Measurements from ENCODE around the gene VAMP1. TPM values are rescaled to one million over a fixed set of nuclear protein-coding genes. Genes with fewer than 3 reads are reported as not detected.

Gene VAMP1
- total RNA-seq (2022; extraction: Qiagen RNA extraction): 8.7 to 13.1 TPM (median 12.6 TPM) in 5 replicates

GRCh38 chr12:6470375-6471163, at the start of gene VAMP1:
VAMP1 (minus strand) TSS chr12:6470677; CDS start chr12:6470531, 146 bp downstream.

GRCh38 chr12:6493497-6494257, 23.2 kb upstream of the VAMP1 start, which contains the start of gene NCAPD2:
NCAPD2 (plus strand) TSS chr12:6494102; CDS start chr12:6495099, 997 bp downstream.

GRCh38 chr12:6492838-6493496, 22.5 kb upstream of the VAMP1 start, which contains the start of gene MRPL51:
MRPL51 (minus strand) TSS chr12:6493262; CDS start chr12:6493136, 126 bp downstream.

GRCh38 chr12:6451348-6452244, 18.9 kb downstream of the VAMP1 start, which contains the start of gene TAPBPL:
TAPBPL (plus strand) TSS chr12:6452042; CDS start chr12:6452249, 207 bp downstream.

GRCh38 chr12:6444704-6445688, 25.5 kb downstream of the VAMP1 start, which contains the start of gene CD27:
CD27 (plus strand) TSS chr12:6444955; CDS start chr12:6445096, 141 bp downstream.

Other genes with a start within 250 kb of the VAMP1 start
- 0.22 to 0.35 TPM (median 0.26 TPM) in 5 replicates for gene PLEKHG6, start 160.0 kb downstream of the VAMP1 start, total RNA-seq (2022; extraction: Qiagen RNA extraction)
- gene TNFRSF1A, start 128.6 kb downstream of the VAMP1 start, total RNA-seq (2022; extraction: Qiagen RNA extraction): 472 to 566 TPM (median 544 TPM) in 5 replicates
- 16.8 to 31.6 TPM (median 27.9 TPM) in 5 replicates for gene SCNN1A, start 95.1 kb downstream of the VAMP1 start, total RNA-seq (2022; extraction: Qiagen RNA extraction)
- gene LTBR, start 86.5 kb downstream of the VAMP1 start, total RNA-seq (2022; extraction: Qiagen RNA extraction): 192 to 255 TPM (median 245 TPM) in 5 replicates
- gene CD27, start 25.7 kb downstream of the VAMP1 start, total RNA-seq (2022; extraction: Qiagen RNA extraction): not detected in 5 replicates
- gene TAPBPL, start 18.6 kb downstream of the VAMP1 start, total RNA-seq (2022; extraction: Qiagen RNA extraction): 3.1 to 3.6 TPM (median 3.5 TPM) in 5 replicates
- 277 to 325 TPM (median 291 TPM) in 5 replicates for gene MRPL51, start 22.6 kb upstream of the VAMP1 start, total RNA-seq (2022; extraction: Qiagen RNA extraction)
- gene NCAPD2, start 23.4 kb upstream of the VAMP1 start, total RNA-seq (2022; extraction: Qiagen RNA extraction): 44.6 to 67.9 TPM (median 62.9 TPM) in 5 replicates
- gene GAPDH, start 63.8 kb upstream of the VAMP1 start, total RNA-seq (2022; extraction: Qiagen RNA extraction): 6,774 to 8,699 TPM (median 8,412 TPM) in 5 replicates
- 1.3 to 2.0 TPM (median 1.5 TPM) in 5 replicates for gene IFFO1, start 85.4 kb upstream of the VAMP1 start, total RNA-seq (2022; extraction: Qiagen RNA extraction)
- gene NOP2, start 97.6 kb upstream of the VAMP1 start, total RNA-seq (2022; extraction: Qiagen RNA extraction): 84.8 to 101 TPM (median 93.6 TPM) in 5 replicates
- 61.0 to 71.4 TPM (median 66.7 TPM) in 5 replicates for gene CHD4, start 136.7 kb upstream of the VAMP1 start, total RNA-seq (2022; extraction: Qiagen RNA extraction)
- 0.51 to 0.87 TPM (median 0.71 TPM) in 5 replicates for gene LPAR5, start 165.3 kb upstream of the VAMP1 start, total RNA-seq (2022; extraction: Qiagen RNA extraction)
- 0.13 to 0.23 TPM (median 0.19 TPM) in 5 replicates for gene ACRBP, start 176.8 kb upstream of the VAMP1 start, total RNA-seq (2022; extraction: Qiagen RNA extraction)
- 11.8 to 15.1 TPM (median 12.9 TPM) in 5 replicates for gene ING4, start 192.4 kb upstream of the VAMP1 start, total RNA-seq (2022; extraction: Qiagen RNA extraction)
- gene ZNF384, start 218.7 kb upstream of the VAMP1 start, total RNA-seq (2022; extraction: Qiagen RNA extraction): 49.3 to 61.4 TPM (median 58.0 TPM) in 5 replicates
- gene PIANP, start 230.1 kb upstream of the VAMP1 start, total RNA-seq (2022; extraction: Qiagen RNA extraction): 0.56 to 1.0 TPM (median 0.96 TPM) in 5 replicates

All from A549 treated with dexamethasone at 1 μM for 4 hours (cell line).